Left forelimb (tissue), 1 donor: ENCODE results near the gene ERCC6L2.

ENCODE experiments used
- DNase-seq: peaks from one replicate; pipeline ENCODE4 v3.0.0-alpha.2; 2018; ENCODE audit warnings: low spot score

ERCC6L2 gene

GRCh38 chr9:95875305-95876137 is at the start of gene ERCC6L2:
Gene ERCC6L2, plus strand, starts transcription at chr9:95875691. Its CDS starts 348 bp downstream, at chr9:95876039.
- peak; percentile 95 for DNase-seq

DNA sequence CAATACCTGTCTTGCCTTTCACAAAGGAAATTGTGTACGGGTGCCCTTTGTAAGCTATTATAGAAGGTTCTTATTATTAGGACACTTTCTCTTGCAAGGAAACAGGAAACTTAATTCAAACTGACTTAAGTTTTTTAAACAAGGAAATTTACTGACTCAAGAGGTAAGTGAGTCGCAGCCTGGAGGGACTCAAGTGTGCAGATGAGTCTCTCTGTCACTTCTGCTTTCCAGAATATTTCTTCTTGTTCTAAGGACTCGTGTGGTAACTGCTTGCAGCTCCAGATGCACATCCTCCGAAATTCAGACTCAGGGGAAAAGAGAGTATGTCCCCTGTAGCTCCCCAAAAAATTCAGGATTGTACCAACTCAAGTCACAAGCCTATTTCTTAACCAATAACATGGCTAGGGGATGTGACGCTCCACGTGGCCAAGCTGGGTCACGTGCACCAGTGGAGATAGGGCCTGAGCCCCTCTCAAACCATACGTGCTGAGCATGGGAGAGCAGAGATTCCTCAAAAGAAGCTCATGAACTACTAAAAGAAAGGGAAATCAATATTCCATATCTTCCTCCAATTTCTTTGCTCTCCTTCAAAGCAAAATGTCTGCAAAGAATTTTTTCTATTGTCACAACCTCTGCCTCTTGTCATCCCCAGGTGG is 49.2 kb upstream of the ERCC6L2 start:
- no peak for DNase-seq

DNA sequence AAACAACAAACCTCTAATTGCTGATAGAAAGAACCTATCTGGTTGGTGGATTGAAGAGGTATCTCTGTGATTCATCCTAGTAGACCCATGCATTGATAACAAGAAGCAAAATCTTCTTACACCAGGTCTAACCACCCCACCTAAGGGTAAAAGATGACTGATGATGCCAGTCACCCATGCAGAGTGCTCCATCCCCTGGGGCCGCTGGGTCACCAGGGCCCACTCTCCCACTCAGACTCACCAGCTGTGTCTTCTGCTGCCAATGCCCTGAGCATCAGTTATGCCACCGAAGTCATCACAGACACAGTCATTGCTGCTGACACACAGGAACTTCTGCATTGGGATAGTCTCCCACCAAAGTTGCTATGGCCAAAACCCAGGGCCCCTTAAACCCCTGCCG is 44.7 kb upstream of the ERCC6L2 start:
- no peak for DNase-seq

- DNase-seq: no peak
Measured at GRCh38 chr9:95831810-95832209, 43.7 kb upstream of the ERCC6L2 start.

- no peak for DNase-seq
Measured at GRCh38 chr9:95833546-95834178, 41.8 kb upstream of the ERCC6L2 start.

GRCh38 chr9:95834281-95834907 is 41.1 kb upstream of the ERCC6L2 start:
- DNase-seq: no peak

DNA sequence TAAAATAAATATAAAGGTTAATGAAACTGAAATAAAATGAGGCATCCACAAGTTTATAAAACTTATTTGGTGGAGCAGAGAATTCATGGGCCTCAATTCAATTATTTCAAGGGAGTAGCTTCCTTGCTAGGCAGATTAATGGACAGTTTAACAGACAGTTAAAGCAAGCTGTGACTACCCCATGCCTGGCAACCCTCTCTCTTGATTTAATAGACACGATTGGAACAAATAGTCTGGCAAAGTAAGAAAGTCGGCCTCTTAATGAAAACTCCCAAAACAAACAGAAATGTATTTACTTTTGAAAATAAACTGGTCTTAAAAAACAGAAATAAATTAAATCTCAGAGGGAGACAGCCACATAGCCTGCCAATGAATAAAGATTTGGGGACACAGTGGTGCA is 40.1 kb upstream of the ERCC6L2 start:
- DNase-seq: no peak

GRCh38 chr9:95836072-95836471 is 39.4 kb upstream of the ERCC6L2 start:
- no peak for DNase-seq

GRCh38 chr9:95839012-95839411 is 36.5 kb upstream of the ERCC6L2 start:
- DNase-seq: no peak

DNA sequence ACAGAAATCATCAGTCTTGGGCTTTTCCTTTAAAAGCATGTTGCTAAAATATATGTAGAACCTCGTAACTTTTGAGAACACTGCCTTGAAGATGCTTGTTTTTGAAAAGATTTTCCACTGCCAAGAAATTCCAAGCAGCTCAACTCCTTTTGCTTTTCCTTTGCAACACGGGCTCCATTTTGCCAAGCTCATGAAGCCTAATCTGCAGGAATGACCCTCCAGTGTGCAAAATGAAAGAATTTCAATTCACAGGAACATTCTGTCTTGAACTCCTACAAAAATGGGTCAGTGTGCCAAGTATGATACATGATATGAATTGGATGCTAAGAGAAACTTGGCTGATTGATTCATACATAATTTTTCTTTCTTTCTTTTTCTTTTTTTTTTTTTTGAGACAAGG is 35.4 kb upstream of the ERCC6L2 start:
- no peak for DNase-seq

- DNase-seq: no peak
Measured at GRCh38 chr9:95841377-95841776, 34.1 kb upstream of the ERCC6L2 start.

GRCh38 chr9:95845751-95846150 is 29.7 kb upstream of the ERCC6L2 start:
- DNase-seq: no peak

DNA sequence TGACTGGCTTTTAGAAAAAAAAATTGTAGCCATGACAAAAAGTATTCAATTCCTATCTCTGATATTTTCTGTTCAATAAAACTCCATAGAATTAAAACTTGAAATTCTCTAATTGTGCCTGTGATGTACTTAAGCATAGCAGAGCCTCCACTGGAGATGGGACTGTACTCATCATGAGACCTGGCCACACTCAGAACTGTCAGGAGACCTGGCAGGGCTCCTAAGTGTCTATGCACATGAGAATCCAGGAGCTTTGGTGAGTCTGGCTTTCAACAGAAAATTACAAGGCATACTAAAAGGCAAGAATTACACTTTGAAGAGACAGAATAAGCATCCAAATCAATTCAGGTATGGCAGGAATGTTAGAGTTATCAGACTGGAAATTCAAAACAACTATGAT is 26.7 kb upstream of the ERCC6L2 start:
- DNase-seq: no peak

GRCh38 chr9:95852059-95853032 is 23.1 kb upstream of the ERCC6L2 start:
- DNase-seq: no peak

DNA sequence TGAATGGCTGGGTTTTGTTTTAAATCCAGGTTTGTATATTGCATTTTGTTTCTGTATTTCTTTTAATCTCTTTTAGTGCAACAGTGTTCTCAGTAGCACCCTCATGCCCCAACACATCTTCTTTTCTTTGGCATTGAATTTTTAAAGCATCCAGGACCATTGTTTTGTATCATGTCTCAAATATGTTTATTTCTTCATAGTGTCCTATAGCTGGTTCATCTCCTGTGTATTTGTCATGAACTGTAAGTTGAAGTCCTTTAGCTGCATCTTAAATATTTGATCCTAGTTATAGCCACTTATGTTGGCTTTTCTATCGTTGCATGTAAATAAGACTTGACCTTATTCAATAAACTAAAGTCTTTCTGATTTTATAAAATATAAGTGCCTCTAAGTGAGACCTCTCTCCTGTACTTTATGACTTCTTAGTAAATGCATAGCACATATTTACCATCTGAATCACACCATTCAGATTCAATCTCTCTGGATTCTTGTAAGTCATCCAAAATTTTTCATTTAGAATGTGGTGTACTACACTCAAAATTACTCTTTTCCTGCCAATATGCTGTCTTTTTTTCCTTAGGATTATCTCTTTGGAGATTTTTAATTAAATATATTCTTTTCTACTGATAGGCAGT is 21.0 kb upstream of the ERCC6L2 start:
- DNase-seq: no peak

- DNase-seq: no peak
Measured at GRCh38 chr9:95855961-95856360, 19.5 kb upstream of the ERCC6L2 start.

- DNase-seq: peak; percentile 72
Measured at GRCh38 chr9:95857124-95857523, 18.4 kb upstream of the ERCC6L2 start.

DNA sequence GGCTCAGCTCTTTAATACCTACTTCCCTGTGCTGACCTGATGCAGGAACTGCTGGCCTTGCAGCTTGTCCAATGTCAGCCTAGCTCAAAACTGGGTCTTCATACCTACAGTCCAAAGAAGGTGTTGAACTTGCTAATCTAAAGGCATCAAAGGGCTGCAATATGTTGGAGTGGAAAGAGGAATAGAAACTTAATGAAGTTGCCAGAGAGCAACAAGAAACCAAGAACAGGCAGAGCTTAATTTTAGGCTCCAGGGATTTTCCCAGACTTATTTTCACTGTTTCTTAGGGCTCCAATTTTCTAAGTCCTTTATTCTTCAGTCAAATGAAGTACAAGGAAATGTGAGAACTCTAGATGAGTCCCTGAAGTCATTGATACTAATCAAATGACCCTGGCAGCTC is 17.6 kb upstream of the ERCC6L2 start:
- DNase-seq: no peak

DNA sequence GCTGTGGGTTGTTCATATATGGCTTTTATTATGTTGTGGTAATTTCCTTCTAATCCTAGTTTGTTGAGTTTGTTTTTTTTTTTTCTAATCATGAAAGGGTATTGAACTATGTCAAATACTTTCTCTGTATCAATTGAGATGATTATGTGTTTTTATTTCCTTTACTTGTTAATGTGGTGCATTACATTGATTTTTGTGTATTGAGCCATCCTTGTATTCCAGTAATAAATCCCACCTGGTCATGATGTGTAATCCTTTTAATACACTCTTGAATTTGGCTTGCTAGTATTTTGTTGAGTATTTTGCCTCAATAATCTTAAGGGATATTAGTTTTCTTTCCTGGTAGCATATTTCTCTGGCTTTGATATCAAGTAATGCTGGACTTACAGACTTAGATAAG is 13.1 kb upstream of the ERCC6L2 start:
- DNase-seq: no peak

DNA sequence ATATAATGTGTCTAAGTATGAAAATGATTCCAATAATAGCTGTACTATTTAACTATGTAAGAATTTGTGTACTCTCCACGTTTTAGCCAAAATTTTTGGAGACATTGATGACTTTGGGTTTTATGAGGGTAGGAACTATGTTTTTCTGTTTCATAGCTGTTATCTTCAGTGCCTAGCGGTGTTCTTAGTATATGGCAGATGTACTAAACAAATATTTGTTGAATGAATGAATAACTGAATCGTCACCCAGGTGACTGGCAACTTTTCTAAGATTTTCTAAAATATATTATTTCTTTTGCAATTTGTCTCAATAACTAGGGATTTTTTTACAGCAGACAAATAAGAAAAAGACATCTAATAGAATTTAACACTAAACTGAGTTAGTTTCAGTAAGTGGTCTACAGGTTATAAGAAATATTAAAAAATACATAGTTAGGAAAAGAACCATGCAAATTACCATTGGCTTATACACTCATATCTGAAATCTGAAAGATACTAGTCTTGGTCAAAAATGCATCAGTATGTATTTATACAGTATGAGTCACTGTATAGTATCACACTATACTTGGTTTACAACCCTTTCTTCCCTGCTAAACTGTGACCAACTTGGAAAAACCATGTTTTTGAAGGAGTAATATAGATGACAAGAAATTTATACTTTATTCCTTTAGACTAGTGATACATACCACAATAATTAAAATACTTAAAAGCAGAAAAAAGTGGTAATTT is 10.5 kb upstream of the ERCC6L2 start:
- no peak for DNase-seq
